Neural progenitor cell (in vitro differentiated cells): ENCODE measurements around the gene ERICH6. TPM values are rescaled to one million over a fixed set of nuclear protein-coding genes. Genes with fewer than 3 reads are reported as not detected.

Experiments
- DNase-seq: peaks from one replicate; pipeline ENCODE4 v3.0.0-alpha.2; 2016; ENCODE audit warnings: low spot score
- H2AFZ ChIP-seq: fragments of 200-600 bp; sonication (generic); replicated peaks from 2 replicates; pipeline ENCODE4 v1.6.1; 2016; ENCODE audit warnings: antibody characterized with exemption
- H3F3A ChIP-seq: fragments of 200-600 bp; sonication (generic); 2 replicates; pipeline ENCODE4 v1.6.1; 2016; ENCODE audit warnings: antibody characterized with exemption, low read depth
- H3K27ac ChIP-seq: fragments of 200-600 bp; sonication (generic); 2 replicates; pipeline ENCODE4 v1.5.1; 2016; ENCODE audit warnings: mild to moderate bottlenecking
- H3K27me3 ChIP-seq: fragments of 200-600 bp; sonication (generic); 2 replicates; pipeline ENCODE4 v1.6.1; 2016; ENCODE audit warnings: mild to moderate bottlenecking, moderate library complexity
- H3K36me3 ChIP-seq: fragments of 200-600 bp; sonication (generic); 2 replicates; pipeline ENCODE4 v1.5.1; 2016
- H3K4me1 ChIP-seq: fragments of 200-600 bp; sonication (generic); 2 replicates; pipeline ENCODE4 v1.6.1; 2016; ENCODE audit warnings: mixed run types
- H3K4me2 ChIP-seq: fragments of 200-600 bp; sonication (generic); 2 replicates; pipeline ENCODE4 v1.6.1; 2016
- H3K4me3 ChIP-seq: fragments of 200-600 bp; sonication (generic); 2 replicates; pipeline ENCODE4 v1.5.1; 2016
- H3K79me2 ChIP-seq: fragments of 200-600 bp; sonication (generic); 2 replicates; pipeline ENCODE4 v1.6.1; 2016; ENCODE audit warnings: low read depth
- H3K9ac ChIP-seq: fragments of 200-600 bp; sonication (generic); 2 replicates; pipeline ENCODE4 v1.6.1; 2016
- H3K9me3 ChIP-seq: fragments of 200-600 bp; sonication (generic); 2 replicates; pipeline ENCODE4 v1.5.1; 2016; ENCODE audit warnings: low read depth
- H4K20me1 ChIP-seq: fragments of 200-600 bp; sonication (generic); 2 replicates; pipeline ENCODE4 v1.6.1; 2016; ENCODE audit warnings: low read depth
- H3K27ac Mint-ChIP-seq: 3 replicates; pipeline ENCODE4 v1.8.0; 2021; ENCODE audit warnings: mixed read lengths
- H3K27me3 Mint-ChIP-seq: 2 replicates; pipeline ENCODE4 v1.8.0; 2022; ENCODE audit warnings: low read depth, mild to moderate bottlenecking, inconsistent platforms, moderate library complexity, mixed read lengths; ENCODE audit not compliant: insufficient read depth
- H3K36me3 Mint-ChIP-seq: 3 replicates; pipeline ENCODE4 v1.8.0; 2021; ENCODE audit warnings: mixed read lengths
- H3K4me1 Mint-ChIP-seq: 3 replicates; pipeline ENCODE4 v1.8.0; 2021; ENCODE audit warnings: mixed read lengths
- H3K4me3 Mint-ChIP-seq: 3 replicates; pipeline ENCODE4 v1.8.0; 2021; ENCODE audit warnings: mild to moderate bottlenecking, moderate library complexity, mixed read lengths
- H3K9me3 Mint-ChIP-seq: 3 replicates; pipeline ENCODE4 v1.8.0; 2020; ENCODE audit warnings: mixed read lengths
- CTCF ChIP-seq: fragments of 200-600 bp; sonication (generic); IDR thresholded peaks from 2 replicates; pipeline ENCODE4 v1.5.1; 2017; ENCODE audit warnings: antibody characterized with exemption, mild to moderate bottlenecking
- EZH2 ChIP-seq: fragments of 200-600 bp; sonication (generic); IDR thresholded peaks from 2 replicates; pipeline ENCODE4 v1.6.1; 2017; ENCODE audit warnings: antibody characterized with exemption, mild to moderate bottlenecking, moderate library complexity
- EZH2phosphoT487 ChIP-seq: fragments of 200-600 bp; sonication (generic); IDR thresholded peaks from 2 replicates; pipeline ENCODE4 v1.6.1; 2017; ENCODE audit warnings: antibody characterized with exemption
- total RNA-seq: library from RNA; depleted of rRNA; stranded (reverse); fragments of >200 nt; gene quantifications from 2 replicates; pipeline ENCODE4 v1.2.3, GENCODE V29; 2015; ENCODE audit warnings: low replicate concordance

ERICH6 gene
- total RNA-seq, 1 donor from 2014 or later = not detected

- Histone ChIP-seq H4K20me1 (no peaks in the 10 kb centered on the region), H3K27me3 (no peaks in the 10 kb centered on the region), H3K9me3 (no peaks in the 10 kb centered on the region), H3K4me3 (no peak overlapping the region), H3K79me2 (no peaks in the 10 kb centered on the region), H3K4me1 (peaks cover 17% of the 10 kb centered on the region), H3K4me2 (no peak overlapping the region), H3K27ac (no peak overlapping the region), H3K9ac (no peak overlapping the region), H3F3A (no peaks in the 10 kb centered on the region), H3K36me3 (no peaks in the 10 kb centered on the region), H2AFZ (no peak overlapping the region)
- Mint-ChIP-seq H3K27ac (no peak overlapping the region), H3K9me3 (no peaks in the 10 kb centered on the region), H3K4me1 (peaks cover 25% of the 10 kb centered on the region), H3K36me3 (peaks cover 4% of the 10 kb centered on the region), H3K4me3 (no peak overlapping the region), H3K27me3 (no peaks in the 10 kb centered on the region)
- no peak for DNase-seq
- TF ChIP-seq CTCF = no peak
Observed at GRCh38 chr3:150740733-150741496, 37.2 kb upstream of the ERICH6 start.

- Histone ChIP-seq H3K4me3 (no peak overlapping the region), H3K9me3 (no peaks in the 10 kb centered on the region), H3F3A (no peaks in the 10 kb centered on the region), H4K20me1 (no peaks in the 10 kb centered on the region), H3K4me1 (peaks cover 18% of the 10 kb centered on the region), H3K36me3 (no peaks in the 10 kb centered on the region), H3K27ac (no peak overlapping the region), H3K9ac (no peak overlapping the region), H3K4me2 (no peak overlapping the region), H2AFZ (no peak overlapping the region), H3K27me3 (no peaks in the 10 kb centered on the region), H3K79me2 (no peaks in the 10 kb centered on the region)
- Mint-ChIP-seq H3K4me1 (peaks cover 25% of the 10 kb centered on the region), H3K27me3 (no peaks in the 10 kb centered on the region), H3K27ac (no peak overlapping the region), H3K4me3 (no peak overlapping the region), H3K36me3 (peaks cover 4% of the 10 kb centered on the region), H3K9me3 (no peaks in the 10 kb centered on the region)
- DNase-seq = no peak
- no peak for TF ChIP-seq EZH2phosphoT487
- no peak for TF ChIP-seq CTCF
- TF ChIP-seq EZH2 = no peak
Observed at GRCh38 chr3:150739877-150740645, 36.3 kb upstream of the ERICH6 start.

- no peaks in the 10 kb centered on the region for H3K36me3 ChIP-seq
- H3K79me2 ChIP-seq = no peaks in the 10 kb centered on the region
- no peak overlapping the region for H3K4me2 ChIP-seq
- H3K27ac ChIP-seq = no peak overlapping the region
- H3K4me1 ChIP-seq = peaks cover 14% of the 10 kb centered on the region
- H3F3A ChIP-seq = no peaks in the 10 kb centered on the region
- H3K4me3 Mint-ChIP-seq = no peak overlapping the region
- no peak overlapping the region for H3K27ac Mint-ChIP-seq
- no peak overlapping the region for H3K4me3 ChIP-seq
- no peaks in the 10 kb centered on the region for H3K27me3 ChIP-seq
- TF ChIP-seq CTCF (no peak), EZH2 (no peak), EZH2phosphoT487 (no peak)
- no peaks in the 10 kb centered on the region for H3K9me3 ChIP-seq
- peaks cover 20% of the 10 kb centered on the region for H3K4me1 Mint-ChIP-seq
- peaks cover 4% of the 10 kb centered on the region for H3K36me3 Mint-ChIP-seq
- no peaks in the 10 kb centered on the region for H3K9me3 Mint-ChIP-seq
- H4K20me1 ChIP-seq = no peaks in the 10 kb centered on the region
- no peak overlapping the region for H3K9ac ChIP-seq
- H3K27me3 Mint-ChIP-seq = no peaks in the 10 kb centered on the region
- no peak for DNase-seq
- H2AFZ ChIP-seq = no peak overlapping the region
Observed at GRCh38 chr3:150739200-150739863, 35.6 kb upstream of the ERICH6 start.
